ENCODE results near the gene HTR2A. TPM values are rescaled to one million over a fixed set of nuclear protein-coding genes. Genes with fewer than 3 reads are reported as not detected.

Gene HTR2A
- total RNA-seq, 3 donors from 2014 or later, result 0.09 to 0.58 (median 0.54) TPM

DNA sequence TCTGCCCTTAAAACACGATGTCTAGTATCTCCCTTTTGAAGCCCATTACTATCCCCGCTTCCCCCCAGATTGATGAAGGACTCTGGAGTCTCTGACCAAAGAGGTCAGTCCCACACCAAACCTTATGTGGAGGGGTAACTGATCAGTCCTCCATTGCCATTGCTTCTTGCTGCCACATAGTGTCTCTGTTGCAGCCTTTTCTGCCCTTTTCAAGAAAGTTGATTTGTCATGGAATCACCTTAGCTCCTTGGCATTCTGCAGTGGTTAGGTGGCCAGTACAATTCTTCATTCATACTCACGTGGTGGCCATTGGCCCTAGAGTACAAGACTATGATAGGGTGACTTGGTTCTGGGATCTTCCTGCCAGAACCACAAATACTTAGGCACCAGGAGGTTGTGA, 8.4 kb upstream of the HTR2A start:
- ATAC-seq, result no peak
- intact Hi-C loops (cut with DNase I, micrococcal nuclease), result no loop called here
- H3K36me3 ChIP-seq (ENCODE audit: low read depth), result no peaks in the 10 kb centered on the region
- no peak for DNase-seq
- TF ChIP-seq, protein P1, sequence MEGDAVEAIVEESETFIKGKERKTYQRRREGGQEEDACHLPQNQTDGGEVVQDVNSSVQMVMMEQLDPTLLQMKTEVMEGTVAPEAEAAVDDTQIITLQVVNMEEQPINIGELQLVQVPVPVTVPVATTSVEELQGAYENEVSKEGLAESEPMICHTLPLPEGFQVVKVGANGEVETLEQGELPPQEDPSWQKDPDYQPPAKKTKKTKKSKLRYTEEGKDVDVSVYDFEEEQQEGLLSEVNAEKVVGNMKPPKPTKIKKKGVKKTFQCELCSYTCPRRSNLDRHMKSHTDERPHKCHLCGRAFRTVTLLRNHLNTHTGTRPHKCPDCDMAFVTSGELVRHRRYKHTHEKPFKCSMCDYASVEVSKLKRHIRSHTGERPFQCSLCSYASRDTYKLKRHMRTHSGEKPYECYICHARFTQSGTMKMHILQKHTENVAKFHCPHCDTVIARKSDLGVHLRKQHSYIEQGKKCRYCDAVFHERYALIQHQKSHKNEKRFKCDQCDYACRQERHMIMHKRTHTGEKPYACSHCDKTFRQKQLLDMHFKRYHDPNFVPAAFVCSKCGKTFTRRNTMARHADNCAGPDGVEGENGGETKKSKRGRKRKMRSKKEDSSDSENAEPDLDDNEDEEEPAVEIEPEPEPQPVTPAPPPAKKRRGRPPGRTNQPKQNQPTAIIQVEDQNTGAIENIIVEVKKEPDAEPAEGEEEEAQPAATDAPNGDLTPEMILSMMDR (IDR thresholded peaks at IDR 0.05), result no peak
- H3K4me1 ChIP-seq (ENCODE audit: low read depth), result no peaks in the 10 kb centered on the region
- no peaks in the 10 kb centered on the region for H3K9me3 ChIP-seq
- no peak overlapping the region for H3K4me3 ChIP-seq

DNA sequence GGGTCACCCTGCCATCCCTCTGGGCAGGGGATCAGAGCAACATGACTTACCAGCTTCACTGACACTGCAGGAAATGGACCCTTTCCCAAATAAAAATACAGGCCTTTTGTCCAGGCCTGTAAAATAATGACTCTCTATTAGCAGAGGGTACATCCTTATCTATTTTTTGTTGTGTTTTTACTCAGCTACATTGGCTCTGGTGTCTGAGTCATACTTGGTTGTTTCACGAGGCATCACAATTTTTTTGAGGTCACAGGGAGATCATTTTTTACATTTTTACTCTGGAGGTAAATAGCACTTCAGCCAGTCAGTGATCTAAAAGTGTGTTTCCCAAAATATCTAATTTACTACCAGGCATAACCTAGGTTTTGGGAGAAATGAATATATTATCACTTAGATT, 6.9 kb upstream of the HTR2A start:
- Histone ChIP-seq H3K4me1 (ENCODE audit: low read depth) (no peaks in the 10 kb centered on the region), H3K4me3 (no peak overlapping the region), H3K9me3 (no peaks in the 10 kb centered on the region), H3K36me3 (ENCODE audit: low read depth) (no peaks in the 10 kb centered on the region)
- TF ChIP-seq, protein P1 (IDR thresholded peaks at IDR 0.05), result no peak
- no peak for DNase-seq
- intact Hi-C loops (cut with DNase I, micrococcal nuclease), result no loop called here
- ATAC-seq, result no peak

DNA sequence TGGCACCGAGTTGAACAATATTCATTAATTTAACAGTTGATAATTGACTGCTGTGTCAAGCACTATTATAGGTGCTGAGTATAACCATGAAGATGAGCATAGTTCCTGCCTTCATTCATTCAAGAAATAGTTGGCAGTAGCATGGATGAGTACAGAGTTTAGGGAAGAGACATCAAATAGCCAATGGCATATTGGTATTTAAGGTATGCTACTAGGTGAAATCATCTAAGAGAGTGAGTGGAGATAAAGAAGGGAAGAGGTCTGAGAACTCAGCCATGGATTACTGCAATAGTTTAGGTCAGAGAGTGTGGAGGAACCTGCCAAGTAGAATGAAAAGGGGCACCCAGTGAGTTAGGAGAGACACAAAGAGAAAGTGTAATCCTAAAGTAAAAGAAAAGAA, 4.9 kb upstream of the HTR2A start:
- no peaks in the 10 kb centered on the region for H3K9me3 ChIP-seq
- DNase-seq, result no peak
- TF ChIP-seq, protein P1 (IDR thresholded peaks at IDR 0.05), result no peak

DNA sequence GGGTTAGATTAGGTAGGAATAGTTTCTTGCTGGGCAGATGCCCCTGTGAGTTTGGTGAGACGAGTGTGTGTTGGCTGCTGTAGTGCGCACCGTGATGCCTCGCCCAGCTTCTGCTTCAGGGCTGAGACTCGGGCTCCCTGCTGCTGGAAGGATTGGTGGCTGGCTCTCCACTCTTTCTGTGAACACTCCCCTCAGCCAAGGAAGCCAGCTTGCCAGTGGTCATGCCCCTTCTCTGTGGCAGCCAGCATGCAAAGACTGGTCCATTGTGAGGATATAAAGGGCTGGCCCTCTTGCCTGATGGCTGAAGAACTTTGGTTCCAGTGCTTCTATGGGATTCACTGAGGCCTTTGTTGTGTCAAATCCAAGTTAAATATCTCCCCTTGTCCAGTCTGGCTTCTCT, 2.9 kb upstream of the HTR2A start:
- DNase-seq, result no peak
- Histone ChIP-seq H3K4me3 (no peak overlapping the region), H3K9me3 (no peaks in the 10 kb centered on the region), H3K4me1 (ENCODE audit: low read depth) (no peaks in the 10 kb centered on the region), H3K36me3 (ENCODE audit: low read depth) (no peaks in the 10 kb centered on the region)
- intact Hi-C loops (cut with DNase I, micrococcal nuclease), result no loop called here
- no peak for ATAC-seq
- TF ChIP-seq, protein P1 (IDR thresholded peaks at IDR 0.05), result no peak

More for the DNA sequence above, 4.9 kb upstream of the HTR2A start:
- intact Hi-C loops (cut with DNase I, micrococcal nuclease), result no loop called here
- Histone ChIP-seq H3K36me3 (ENCODE audit: low read depth) (no peaks in the 10 kb centered on the region), H3K4me3 (no peak overlapping the region), H3K4me1 (ENCODE audit: low read depth) (no peaks in the 10 kb centered on the region)
- ATAC-seq, result no peak

DNA sequence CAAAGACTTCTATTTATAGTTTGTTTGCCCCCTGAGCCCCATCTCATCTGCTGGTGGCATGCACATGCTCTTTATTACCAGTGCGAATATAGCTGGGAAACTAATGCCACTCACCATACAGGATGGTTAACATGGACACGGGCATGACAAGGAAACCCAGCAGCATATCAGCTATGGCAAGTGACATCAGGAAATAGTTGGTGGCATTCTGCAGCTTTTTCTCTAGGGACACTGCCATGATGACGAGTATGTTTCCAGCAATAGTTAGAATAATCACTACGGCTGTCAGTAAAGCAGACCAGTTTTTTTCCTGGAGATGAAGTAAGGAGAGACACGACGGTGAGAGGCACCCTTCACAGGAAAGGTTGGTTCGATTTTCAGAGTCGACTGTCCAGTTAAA, 1.5 kb downstream of the HTR2A start:
- TF ChIP-seq, protein P1 (IDR thresholded peaks at IDR 0.05), result no peak
- Histone ChIP-seq H3K4me1 (ENCODE audit: low read depth) (peaks cover 10% of the 10 kb centered on the region), H3K4me3 (no peak overlapping the region), H3K9me3 (no peaks in the 10 kb centered on the region), H3K36me3 (ENCODE audit: low read depth) (no peaks in the 10 kb centered on the region)
- DNase-seq (no peak), ATAC-seq (no peak)
- intact Hi-C loops (cut with DNase I, micrococcal nuclease), result no loop called here

DNA sequence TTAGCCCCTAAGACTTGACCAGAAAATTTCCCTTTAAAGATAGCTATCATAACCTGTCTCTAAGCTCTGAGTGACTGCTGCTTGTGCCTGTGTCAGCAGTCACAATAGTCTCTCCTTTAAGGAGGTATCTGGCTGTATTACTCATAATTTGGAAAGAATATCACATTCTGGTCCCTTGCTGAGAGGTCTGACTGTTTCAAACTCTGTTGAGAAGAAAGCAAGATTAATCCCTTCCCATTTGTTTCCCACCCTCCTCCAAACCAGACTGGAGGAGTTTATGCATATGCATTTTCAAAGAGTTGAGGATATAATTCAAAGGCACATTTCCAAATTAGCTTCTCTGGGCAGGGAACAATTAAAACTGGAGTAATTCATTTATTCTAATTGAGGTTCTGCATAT, 2.3 kb downstream of the HTR2A start:
- ATAC-seq, result no peak
- no peak for DNase-seq
- intact Hi-C loops (cut with DNase I, micrococcal nuclease), result no loop called here
- Histone ChIP-seq H3K36me3 (ENCODE audit: low read depth) (no peaks in the 10 kb centered on the region), H3K4me3 (no peak overlapping the region), H3K4me1 (ENCODE audit: low read depth) (peaks cover 10% of the 10 kb centered on the region), H3K9me3 (no peaks in the 10 kb centered on the region)
- TF ChIP-seq, protein P1 (IDR thresholded peaks at IDR 0.05), result no peak
